Measurements from ENCODE around the gene SFT2D2.

GRCh38 chr1:168202941-168203654 is 22.7 kb upstream of the SFT2D2 start:
- no peak for TF ChIP-seq CTCF (IDR thresholded peaks at IDR 0.05)
- TF ChIP-seq POLR2A (IDR thresholded peaks at IDR 0.05): no peak
- TF ChIP-seq POLR2AphosphoS5 (IDR thresholded peaks at IDR 0.05; ENCODE audit: insufficient read depth in 1 of 2, low read depth in 1 of 2): peak in 1 of 2 donors; percentile 33

All from vagina (tissue), 2 donors.